ENCODE measurements around the gene ITGB5. TPM values are rescaled to one million over a fixed set of nuclear protein-coding genes. Genes with fewer than 3 reads are reported as not detected.
A peak's percentile ranks its signal among the peaks of the same experiment; 100 is the strongest.

The ITGB5 gene
- total and polyA plus RNA-seq, 4 donors = 16.9 to 66.6 (median 48.0) TPM

- H3K27ac ChIP-seq (ENCODE audit: low read depth in 1 of 2, low read length in 2 of 2) = peak overlapping the region; percentile 84 to 87
- peak overlapping the region in 1 of 2 donors; percentile 21 for H3K9ac ChIP-seq (ENCODE audit: low read depth in 1 of 2, low read length in 2 of 2)
- H3K27me3 ChIP-seq (ENCODE audit: control insufficient read depth in 4 of 4, insufficient read depth in 4 of 4, low read length in 3 of 4) = no peaks in the 10 kb centered on the region
- DNase-seq (ENCODE audit: low spot score) = no peak
- H3K4me3 ChIP-seq (ENCODE audit: low read depth in 1 of 3, low read length in 3 of 3) = no peak overlapping the region
- peak; percentile 65 to 78 for TF ChIP-seq JUND (IDR thresholded peaks at IDR 0.05)
- TF ChIP-seq RAD21 (IDR thresholded peaks at IDR 0.05) = peak; percentile 57 to 63
- peak; percentile 94 for TF ChIP-seq FOXA2 (IDR thresholded peaks at IDR 0.05)
- TF ChIP-seq YY1 (IDR thresholded peaks at IDR 0.05) = peak; percentile 95
- TF ChIP-seq NR2F2 (IDR thresholded peaks at IDR 0.05) = peak; percentile 47
- peak; percentile 40 for TF ChIP-seq ATF3 (IDR thresholded peaks at IDR 0.05)
- peak; percentile 74 to 75 for TF ChIP-seq EGR1 (IDR thresholded peaks at IDR 0.05; ENCODE audit: low read depth in 2 of 2)
- TF ChIP-seq TAF1 (conservative IDR thresholded peaks at IDR 0.05) = peak; percentile 72
- TF ChIP-seq, protein P1, sequence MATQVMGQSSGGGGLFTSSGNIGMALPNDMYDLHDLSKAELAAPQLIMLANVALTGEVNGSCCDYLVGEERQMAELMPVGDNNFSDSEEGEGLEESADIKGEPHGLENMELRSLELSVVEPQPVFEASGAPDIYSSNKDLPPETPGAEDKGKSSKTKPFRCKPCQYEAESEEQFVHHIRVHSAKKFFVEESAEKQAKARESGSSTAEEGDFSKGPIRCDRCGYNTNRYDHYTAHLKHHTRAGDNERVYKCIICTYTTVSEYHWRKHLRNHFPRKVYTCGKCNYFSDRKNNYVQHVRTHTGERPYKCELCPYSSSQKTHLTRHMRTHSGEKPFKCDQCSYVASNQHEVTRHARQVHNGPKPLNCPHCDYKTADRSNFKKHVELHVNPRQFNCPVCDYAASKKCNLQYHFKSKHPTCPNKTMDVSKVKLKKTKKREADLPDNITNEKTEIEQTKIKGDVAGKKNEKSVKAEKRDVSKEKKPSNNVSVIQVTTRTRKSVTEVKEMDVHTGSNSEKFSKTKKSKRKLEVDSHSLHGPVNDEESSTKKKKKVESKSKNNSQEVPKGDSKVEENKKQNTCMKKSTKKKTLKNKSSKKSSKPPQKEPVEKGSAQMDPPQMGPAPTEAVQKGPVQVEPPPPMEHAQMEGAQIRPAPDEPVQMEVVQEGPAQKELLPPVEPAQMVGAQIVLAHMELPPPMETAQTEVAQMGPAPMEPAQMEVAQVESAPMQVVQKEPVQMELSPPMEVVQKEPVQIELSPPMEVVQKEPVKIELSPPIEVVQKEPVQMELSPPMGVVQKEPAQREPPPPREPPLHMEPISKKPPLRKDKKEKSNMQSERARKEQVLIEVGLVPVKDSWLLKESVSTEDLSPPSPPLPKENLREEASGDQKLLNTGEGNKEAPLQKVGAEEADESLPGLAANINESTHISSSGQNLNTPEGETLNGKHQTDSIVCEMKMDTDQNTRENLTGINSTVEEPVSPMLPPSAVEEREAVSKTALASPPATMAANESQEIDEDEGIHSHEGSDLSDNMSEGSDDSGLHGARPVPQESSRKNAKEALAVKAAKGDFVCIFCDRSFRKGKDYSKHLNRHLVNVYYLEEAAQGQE (IDR thresholded peaks at IDR 0.05) = peak; percentile 84
- TF ChIP-seq HNF4A (conservative IDR thresholded peaks at IDR 0.05) = peak; percentile 97 to 98
- TF ChIP-seq ZBTB33 (IDR thresholded peaks at IDR 0.05) = peak; percentile 56
- peak; percentile 99 for TF ChIP-seq HNF4G (IDR thresholded peaks at IDR 0.05)
- TF ChIP-seq FOXA1 (IDR thresholded peaks at IDR 0.05) = peak; percentile 96
- TF ChIP-seq, protein P2, sequence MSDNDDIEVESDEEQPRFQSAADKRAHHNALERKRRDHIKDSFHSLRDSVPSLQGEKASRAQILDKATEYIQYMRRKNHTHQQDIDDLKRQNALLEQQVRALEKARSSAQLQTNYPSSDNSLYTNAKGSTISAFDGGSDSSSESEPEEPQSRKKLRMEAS (IDR thresholded peaks at IDR 0.05) = peak; percentile 80
- TF ChIP-seq SP1 (IDR thresholded peaks at IDR 0.05) = peak; percentile 100
- TF ChIP-seq CTCF (IDR thresholded peaks at IDR 0.05; ENCODE audit: low read depth, low read length, missing input control) = peak; percentile 7
- peak; percentile 61 to 76 for TF ChIP-seq GABPA (IDR thresholded peaks at IDR 0.05 in 1 of 2, conservative IDR thresholded peaks at IDR 0.05 in 1 of 2)
- peak; percentile 89 to 92 for TF ChIP-seq RXRA (IDR thresholded peaks at IDR 0.05)
- H3K4me1 ChIP-seq (ENCODE audit: control insufficient read depth in 4 of 4, insufficient read depth in 4 of 4, low read length in 3 of 4) = peaks cover 9 to 47% (median 31%) of the 10 kb centered on the region in 4 donors
- no peaks in the 10 kb centered on the region for H3K9me3 ChIP-seq (ENCODE audit: control insufficient read depth in 4 of 4, low read length in 3 of 4)
- 25% methylated on average over 4 of the region's 4 CpGs for WGBS
- peaks cover 0 to 6% (median 0%) of the 10 kb centered on the region in 4 donors for H3K36me3 ChIP-seq (ENCODE audit: control insufficient read depth in 4 of 4, insufficient read depth in 3 of 4, low read depth in 1 of 4, low read length in 3 of 4)
Observed at GRCh38 chr3:124833710-124834332, 53.3 kb downstream of the ITGB5 start.

All from liver (tissue), 9 donors.